Muscle of leg (tissue), 11 donors: ENCODE measurements around the gene ISG15. TPM values are rescaled to one million over a fixed set of nuclear protein-coding genes. Genes with fewer than 3 reads are reported as not detected.
"Not testable (repeated sequence)": the region's sequence is repeated elsewhere in the genome, so short reads cannot be mapped to it uniquely, and the experiment has no call there.

ENCODE experiments used
- DNase-seq: peaks from one replicate; pipeline ENCODE4 v3.0.0; 2013
- H3K27ac ChIP-seq: one replicate; pipeline ENCODE4 v1.5.1; 2013; ENCODE audit warnings: mild to moderate bottlenecking, low read length, control low read depth
- H3K27me3 ChIP-seq: one replicate; pipeline ENCODE4 v1.6.1; 2013; ENCODE audit warnings: low read length; ENCODE audit not compliant: control insufficient read depth, insufficient read depth
- H3K36me3 ChIP-seq: one replicate; pipeline ENCODE4 v1.6.1; 2013; ENCODE audit warnings: low read length; ENCODE audit not compliant: control insufficient read depth, insufficient read depth
- H3K4me1 ChIP-seq: one replicate; pipeline ENCODE4 v1.6.1; 2013; ENCODE audit warnings: low read length; ENCODE audit not compliant: control insufficient read depth, insufficient read depth
- H3K4me3 ChIP-seq: one replicate; pipeline ENCODE4 v1.5.1; 2013; ENCODE audit warnings: low read length, control low read depth
- H3K9me3 ChIP-seq: replicated peaks from 2 replicates; pipeline ENCODE4 v1.6.1; 2013; ENCODE audit warnings: low read depth, low read length; ENCODE audit not compliant: control insufficient read depth
- whole genome bisulfite sequencing: methylation state at CpG from one replicate; pipeline ENCODE4 v1.1.5; 2013; ENCODE audit warnings: missing lambda C conversion rate; ENCODE audit not compliant: insufficient coverage; 5-methylcytosine and 5-hydroxymethylcytosine counted together
- polyA plus RNA-seq, 8 donors: library from polyadenylated mRNA; unstranded; fragments of 120-200 nt; gene quantifications; one replicate each; pipeline versions ENCODE4 v1.2.1 to v1.2.3, GENCODE V29; 2013; ENCODE audit warnings: inconsistent platforms in 1 of 8, low replicate concordance in 1 of 8; ENCODE audit not compliant: insufficient read length in 8 of 8, insufficient read depth in 1 of 8
- total RNA-seq: library from RNA; stranded (reverse); fragments of 120-200 nt; gene quantifications from one replicate; pipeline ENCODE4 v1.2.4, GENCODE V29; 2013

Gene ISG15
- total and polyA plus RNA-seq, 9 donors, result 8.2 to 18.8 (median 12.6) TPM

DNA sequence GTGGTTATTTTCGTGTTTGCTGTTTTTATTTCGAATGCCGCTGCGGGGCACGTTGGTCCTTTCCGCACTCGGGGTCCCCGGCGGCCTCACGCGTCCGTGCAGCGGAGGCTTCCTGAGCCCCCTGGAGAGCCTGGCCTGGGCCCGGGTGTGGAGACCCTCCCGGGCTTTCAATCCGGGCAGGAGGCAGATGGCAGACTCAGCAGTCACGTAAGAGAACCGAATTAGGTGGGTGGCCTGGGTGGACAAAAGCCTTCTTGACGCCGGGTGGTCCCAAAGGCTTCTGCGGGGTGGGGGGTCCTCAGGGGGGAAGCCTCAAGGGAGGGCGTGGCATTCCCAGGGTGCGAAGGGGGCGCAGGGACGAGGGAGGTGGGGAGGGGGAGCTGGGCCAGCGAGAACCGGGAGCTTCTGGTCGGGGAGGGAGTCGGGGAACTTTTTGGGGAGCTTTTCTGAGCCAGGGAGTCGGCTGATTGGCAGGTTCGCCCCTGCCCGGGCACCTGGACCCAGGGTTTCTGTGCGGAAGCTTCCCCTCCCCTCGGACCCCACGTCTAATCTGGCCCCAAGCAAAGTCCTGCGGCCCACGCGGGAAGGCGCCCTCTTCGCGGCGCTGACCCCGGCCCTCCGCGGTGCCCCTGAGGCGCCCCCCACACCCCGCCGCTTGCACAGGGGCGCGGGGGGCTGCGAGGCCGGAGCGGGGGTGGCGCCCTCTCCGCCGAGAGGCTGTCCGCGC is 12.1 kb upstream of the ISG15 start:
- H3K27ac ChIP-seq, result peak overlapping the region; percentile 99
- WGBS, result 1% methylated on average over 37 of the region's 58 CpGs
- H3K9me3 ChIP-seq, result no peaks in the 10 kb centered on the region
- peaks cover 66% of the 10 kb centered on the region for H3K4me1 ChIP-seq
- peak; percentile 40 for DNase-seq
- H3K36me3 ChIP-seq, result peaks cover 7% of the 10 kb centered on the region
- peak overlapping the region; percentile 91 for H3K4me3 ChIP-seq
- peaks cover 30% of the 10 kb centered on the region for H3K27me3 ChIP-seq

- no peak overlapping the region for H3K4me3 ChIP-seq
- peaks cover 59% of the 10 kb centered on the region for H3K4me1 ChIP-seq
- WGBS, result 67% methylated on average over 8 of the region's 22 CpGs
- H3K27ac ChIP-seq, result peak overlapping the region; percentile 95
- H3K36me3 ChIP-seq, result peaks cover 7% of the 10 kb centered on the region
- peaks cover 12% of the 10 kb centered on the region for H3K27me3 ChIP-seq
- peak; percentile 11 for DNase-seq
- no peaks in the 10 kb centered on the region for H3K9me3 ChIP-seq
Measured at GRCh38 chr1:1003618-1004419, 9.5 kb upstream of the ISG15 start.

GRCh38 chr1:1004420-1004779 is 8.9 kb upstream of the ISG15 start:
- Histone ChIP-seq H3K27ac (peak overlapping the region; percentile 95), H3K36me3 (peaks cover 7% of the 10 kb centered on the region), H3K4me1 (peaks cover 58% of the 10 kb centered on the region), H3K27me3 (peaks cover 11% of the 10 kb centered on the region), H3K4me3 (no peak overlapping the region), H3K9me3 (no peaks in the 10 kb centered on the region)
- 49% methylated on average over 4 of the region's 7 CpGs for WGBS
- DNase-seq, result no peak

- peak; percentile 87 for DNase-seq
- Histone ChIP-seq H3K4me1 (peaks cover 56% of the 10 kb centered on the region), H3K36me3 (peaks cover 7% of the 10 kb centered on the region), H3K27ac (peak overlapping the region; percentile 95), H3K27me3 (peaks cover 9% of the 10 kb centered on the region), H3K9me3 (no peaks in the 10 kb centered on the region), H3K4me3 (no peak overlapping the region)
- 14% methylated on average over 18 of the region's 21 CpGs for WGBS
Measured at GRCh38 chr1:1004780-1005697, 8.3 kb upstream of the ISG15 start.

GRCh38 chr1:1005774-1006304 is 7.5 kb upstream of the ISG15 start:
- Histone ChIP-seq H3K27ac (peak overlapping the region; percentile 95), H3K9me3 (no peaks in the 10 kb centered on the region), H3K27me3 (peaks cover 7% of the 10 kb centered on the region), H3K4me1 (peaks cover 51% of the 10 kb centered on the region), H3K36me3 (peaks cover 7% of the 10 kb centered on the region), H3K4me3 (no peak overlapping the region)
- no peak for DNase-seq
- 30% methylated on average over 22 of the region's 23 CpGs for WGBS

DNA sequence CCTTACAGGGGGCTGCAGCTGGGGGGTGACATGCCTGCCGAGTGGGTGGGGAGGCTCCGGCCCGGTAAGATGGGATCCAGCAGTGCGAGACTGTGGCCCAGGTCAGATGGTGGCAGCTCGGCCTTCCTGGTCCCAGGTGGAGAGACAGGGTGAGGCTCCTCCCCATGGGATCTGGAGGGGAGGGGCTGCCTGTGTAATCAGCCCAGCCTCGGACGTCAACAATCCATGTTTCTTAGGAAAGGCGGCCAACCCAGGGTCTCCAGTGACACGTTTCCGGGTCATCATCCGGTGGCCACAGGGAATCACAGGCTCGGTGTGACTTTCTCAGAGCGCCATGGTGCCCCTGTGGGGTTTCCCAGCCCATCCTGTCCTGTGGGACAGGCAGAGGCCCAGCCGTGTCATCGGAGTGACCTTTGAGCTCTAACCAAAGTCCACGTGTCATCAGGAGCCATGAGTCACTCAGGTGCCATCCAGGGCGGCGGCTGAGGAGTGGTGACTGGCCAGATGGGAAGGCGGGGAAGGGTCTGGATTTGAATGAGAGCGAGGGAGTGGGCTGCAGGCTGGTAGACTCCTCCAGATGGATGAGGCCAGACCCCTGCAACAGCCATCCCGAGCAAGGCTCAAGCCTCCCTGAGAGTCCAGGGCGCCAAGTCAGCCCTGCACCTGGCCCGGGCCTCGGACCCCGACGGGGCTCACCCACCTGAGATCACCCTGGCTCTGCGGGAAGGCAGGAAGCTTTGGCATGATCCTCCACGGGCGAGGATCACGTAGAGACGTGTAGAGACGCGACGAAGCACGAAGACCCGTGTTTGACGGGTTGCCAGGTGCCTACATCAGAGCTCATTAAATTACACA is 6.8 kb upstream of the ISG15 start:
- Histone ChIP-seq H3K27me3 (peaks cover 2% of the 10 kb centered on the region), H3K27ac (peak overlapping the region; percentile 51), H3K4me1 (peaks cover 45% of the 10 kb centered on the region), H3K9me3 (peaks cover 2% of the 10 kb centered on the region), H3K36me3 (peaks cover 7% of the 10 kb centered on the region), H3K4me3 (no peak overlapping the region)
- WGBS, result 71% methylated on average over 37 of the region's 37 CpGs
- peak; percentile 43 for DNase-seq

GRCh38 chr1:1010131-1010530 is 3.2 kb upstream of the ISG15 start:
- 50% methylated on average over 2 of the region's 8 CpGs for WGBS
- not testable (repeated sequence) for H3K4me3 ChIP-seq, H3K9me3 ChIP-seq, H3K27ac ChIP-seq, H3K27me3 ChIP-seq, DNase-seq, H3K36me3 ChIP-seq
- peaks cover 39% of the 10 kb centered on the region for H3K4me1 ChIP-seq

GRCh38 chr1:1011396-1011949 is 1.8 kb upstream of the ISG15 start:
- 82% methylated on average over 14 of the region's 14 CpGs for WGBS
- H3K4me3 ChIP-seq, result no peak overlapping the region
- peaks cover 3% of the 10 kb centered on the region for H3K9me3 ChIP-seq

DNA sequence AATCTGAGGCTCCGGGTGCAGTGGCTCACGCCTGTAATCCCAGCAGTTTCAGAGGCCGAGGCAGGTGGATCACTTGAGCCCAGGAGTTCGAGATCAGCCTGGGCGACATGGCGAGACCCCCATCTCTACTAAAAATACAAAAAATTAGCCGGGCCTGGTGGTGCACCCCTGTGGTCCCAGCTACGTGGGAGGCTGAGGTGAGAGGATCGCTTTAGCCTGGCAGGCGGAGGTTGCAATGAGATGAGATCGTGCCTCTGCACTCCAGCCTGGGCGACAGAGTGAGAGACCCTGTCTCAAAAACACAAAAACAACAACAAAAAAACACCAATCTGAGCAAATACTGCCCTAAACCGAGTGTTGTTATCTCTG is 577 bp upstream of the ISG15 start:
- peaks cover 26% of the 10 kb centered on the region for H3K4me1 ChIP-seq
- H3K4me3 ChIP-seq, result peak overlapping the region; percentile 95
- H3K9me3 ChIP-seq, H3K27me3 ChIP-seq, H3K36me3 ChIP-seq, DNase-seq: not testable (repeated sequence)
- WGBS, result 40% methylated on average over 2 of the region's 13 CpGs
- peak overlapping the region; percentile 94 for H3K27ac ChIP-seq

More at GRCh38 chr1:1011396-1011949, 1.8 kb upstream of the ISG15 start:
- H3K4me1 ChIP-seq, result peaks cover 30% of the 10 kb centered on the region
- H3K36me3 ChIP-seq, result no peaks in the 10 kb centered on the region
- no peak overlapping the region for H3K27ac ChIP-seq
- DNase-seq, result no peak
- no peaks in the 10 kb centered on the region for H3K27me3 ChIP-seq
